ENCODE data around the gene RMDN2.

Gene RMDN2

DNA sequence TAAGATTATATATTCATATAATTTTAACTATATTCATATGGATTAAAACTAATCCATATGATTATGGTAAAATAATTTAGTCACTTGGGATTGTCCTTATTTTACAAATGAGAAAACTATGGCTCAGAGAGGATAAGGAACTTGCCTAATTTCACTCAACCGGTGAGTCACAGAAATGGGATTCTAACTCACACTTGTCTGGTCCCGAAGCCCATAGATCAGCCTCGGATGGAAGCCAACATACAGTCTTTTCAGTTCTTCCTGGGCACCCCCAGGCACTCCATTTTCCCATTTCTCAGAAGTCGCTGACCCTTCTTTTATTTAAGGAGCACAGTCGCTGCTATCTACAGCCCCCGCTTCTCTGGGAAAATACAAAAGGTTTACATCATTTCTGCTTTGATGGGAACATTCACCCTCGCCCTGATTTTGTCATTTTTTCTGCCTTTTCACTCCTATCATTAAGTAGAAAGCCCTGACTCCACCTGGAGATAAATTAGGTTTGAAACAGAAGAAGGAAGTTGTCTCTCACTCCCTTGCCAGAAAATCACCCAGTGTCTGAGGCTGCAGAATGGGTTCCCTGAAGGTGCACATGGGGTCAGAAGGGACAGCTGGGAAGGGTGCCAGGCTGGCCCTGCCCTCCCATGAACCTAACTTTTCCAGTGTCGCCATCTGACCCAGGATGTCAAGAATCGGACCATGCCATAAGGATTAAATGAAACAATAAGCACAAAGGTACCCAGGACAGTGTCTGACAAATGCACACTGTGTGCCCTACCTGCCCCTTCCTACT lies 114.2 kb downstream of the RMDN2 start:
- no peak for DNase-seq (ENCODE audit: low read depth)

DNA sequence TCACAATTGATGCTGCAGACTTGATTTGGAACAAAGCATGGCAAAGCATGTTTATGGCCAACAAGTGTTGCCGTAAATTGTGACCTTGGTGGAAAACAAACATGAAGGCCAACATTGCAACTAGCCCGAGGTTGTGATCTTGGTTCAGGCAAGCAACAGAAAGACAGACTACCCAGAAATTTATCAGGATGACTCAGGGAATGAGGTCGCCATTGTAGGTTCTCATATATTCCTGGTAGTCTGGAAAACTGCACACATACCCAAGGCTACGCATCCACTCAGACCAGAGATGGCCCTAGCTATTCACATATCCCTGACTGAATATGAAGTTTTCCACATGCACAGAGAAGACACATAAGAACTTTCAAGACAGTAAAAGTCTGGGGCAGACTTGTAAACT lies 120.7 kb downstream of the RMDN2 start:
- no peak for DNase-seq (ENCODE audit: low read depth)

DNA sequence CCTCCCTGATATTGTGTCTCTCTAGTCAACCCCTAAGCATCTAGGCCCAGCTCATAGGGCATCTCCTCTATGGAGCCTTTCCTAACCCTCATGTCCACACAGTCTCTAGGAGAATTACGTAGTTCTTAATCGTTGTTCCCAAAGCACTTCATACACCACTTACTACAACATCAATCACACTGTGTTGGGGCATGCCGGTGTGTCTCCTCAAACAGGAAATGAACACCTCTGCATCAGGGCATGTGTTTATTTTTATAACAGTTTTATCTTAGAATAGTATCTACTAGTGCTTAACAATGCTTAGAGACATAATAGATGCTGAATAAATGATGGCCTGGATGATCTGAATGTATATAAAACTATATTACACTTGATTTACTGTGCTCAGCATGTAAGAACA lies 131.1 kb downstream of the RMDN2 start:
- DNase-seq (ENCODE audit: low read depth) = no peak

DNA sequence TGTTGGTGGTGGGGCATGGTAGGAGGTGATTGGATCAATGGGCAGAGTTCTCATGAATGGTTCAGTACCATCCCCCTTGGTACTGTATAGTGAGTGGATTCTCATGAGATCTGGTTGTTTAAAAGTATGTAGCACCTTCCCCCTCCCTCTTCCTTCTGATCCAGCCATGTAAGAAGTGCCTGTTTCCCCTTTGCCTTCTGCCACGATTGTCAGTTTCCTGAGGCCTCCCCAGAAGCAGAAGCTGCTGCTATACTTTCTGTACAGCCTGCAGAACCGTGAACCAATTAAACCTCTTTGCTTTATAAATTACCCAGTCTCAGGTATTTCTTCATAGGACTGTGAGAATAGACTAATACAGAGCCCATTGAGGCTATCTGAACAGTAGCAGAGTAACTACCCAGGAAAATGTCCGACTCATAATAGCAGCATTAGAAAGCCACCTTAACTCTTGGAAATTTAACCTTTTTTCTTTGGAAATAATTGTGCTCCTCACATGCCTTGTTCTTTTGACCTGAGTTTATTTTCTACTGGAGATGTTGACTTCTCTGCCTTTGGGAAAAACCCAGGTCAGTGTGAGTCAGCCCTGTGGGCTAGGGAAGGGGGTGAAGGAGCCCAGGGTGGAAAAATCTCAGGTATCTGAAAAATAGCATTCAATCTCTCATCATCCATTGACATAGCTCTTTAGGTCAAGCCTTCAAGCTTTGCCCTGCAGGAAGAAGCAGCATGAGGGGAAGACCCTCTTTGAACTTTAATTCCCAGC lies 132.7 kb downstream of the RMDN2 start:
- no peak for DNase-seq (ENCODE audit: low read depth)

DNA sequence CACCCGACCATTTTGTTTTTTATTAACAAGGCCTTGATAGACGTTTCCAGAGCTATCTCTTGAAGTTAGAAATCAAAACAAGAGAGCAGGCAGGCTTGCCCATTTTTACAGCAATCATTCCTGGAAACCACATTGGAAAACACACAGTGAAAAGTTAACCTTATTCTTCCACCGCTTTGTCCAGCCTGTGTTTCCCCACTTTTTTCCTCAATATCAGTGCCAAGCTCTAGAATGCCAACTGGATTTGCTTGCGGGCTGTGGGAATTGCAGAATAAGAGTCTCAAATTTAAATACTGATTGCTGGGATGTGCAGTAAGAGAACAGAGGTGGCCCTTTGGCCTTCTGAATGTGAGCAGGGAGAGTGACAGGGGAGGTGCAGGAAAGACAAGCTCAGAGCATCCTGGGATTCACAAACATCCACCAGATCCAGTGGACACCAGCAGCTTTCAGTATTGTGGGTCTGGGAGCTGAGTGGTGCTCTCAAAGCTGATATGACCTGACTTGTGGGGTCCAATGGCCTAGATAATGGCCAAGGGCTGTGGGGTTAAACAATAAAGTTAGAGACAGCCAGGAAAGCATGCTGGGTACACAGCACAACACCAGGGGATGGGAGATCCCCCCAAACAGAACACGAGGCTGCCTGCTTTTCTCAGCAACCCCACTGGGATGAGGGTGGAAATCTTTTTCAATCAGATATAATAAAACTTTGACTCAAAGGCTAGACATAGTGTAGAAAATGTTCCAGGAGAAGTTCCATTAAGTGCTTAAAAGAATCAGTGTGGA lies 135.3 kb downstream of the RMDN2 start:
- no peak for DNase-seq (ENCODE audit: low read depth)

DNA sequence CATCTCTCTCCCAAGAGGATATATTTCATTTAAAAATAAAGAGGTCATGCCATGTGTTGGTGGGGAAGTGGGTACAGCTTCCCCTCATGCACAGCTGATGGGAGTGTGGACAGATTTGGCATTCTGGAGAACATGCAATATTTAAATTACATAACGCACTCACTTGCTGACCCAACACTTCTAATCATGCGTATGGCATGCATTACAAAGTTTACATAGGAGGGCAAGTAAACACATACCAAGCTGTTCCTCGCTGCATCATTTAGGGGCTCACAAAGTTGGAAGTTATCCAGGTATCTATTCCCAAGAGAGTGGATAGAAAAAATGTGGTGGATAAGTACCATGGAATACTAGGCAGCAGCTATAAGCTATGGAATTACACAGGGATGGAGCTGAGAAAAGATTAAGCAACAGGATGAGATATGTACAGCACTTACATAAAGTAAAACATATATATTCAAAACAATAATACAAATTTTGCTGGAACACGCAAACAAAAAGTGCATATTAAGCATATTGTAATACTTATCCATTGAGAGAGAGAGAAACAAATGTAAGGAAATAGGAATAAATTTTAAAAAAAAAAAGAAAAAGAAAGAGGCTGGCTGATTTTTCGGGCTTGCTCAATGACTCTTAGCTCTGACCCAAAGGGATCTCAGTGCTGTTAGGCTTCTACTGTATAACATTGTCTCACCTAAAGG lies 139.9 kb downstream of the RMDN2 start:
- DNase-seq (ENCODE audit: low read depth) = no peak

DNA sequence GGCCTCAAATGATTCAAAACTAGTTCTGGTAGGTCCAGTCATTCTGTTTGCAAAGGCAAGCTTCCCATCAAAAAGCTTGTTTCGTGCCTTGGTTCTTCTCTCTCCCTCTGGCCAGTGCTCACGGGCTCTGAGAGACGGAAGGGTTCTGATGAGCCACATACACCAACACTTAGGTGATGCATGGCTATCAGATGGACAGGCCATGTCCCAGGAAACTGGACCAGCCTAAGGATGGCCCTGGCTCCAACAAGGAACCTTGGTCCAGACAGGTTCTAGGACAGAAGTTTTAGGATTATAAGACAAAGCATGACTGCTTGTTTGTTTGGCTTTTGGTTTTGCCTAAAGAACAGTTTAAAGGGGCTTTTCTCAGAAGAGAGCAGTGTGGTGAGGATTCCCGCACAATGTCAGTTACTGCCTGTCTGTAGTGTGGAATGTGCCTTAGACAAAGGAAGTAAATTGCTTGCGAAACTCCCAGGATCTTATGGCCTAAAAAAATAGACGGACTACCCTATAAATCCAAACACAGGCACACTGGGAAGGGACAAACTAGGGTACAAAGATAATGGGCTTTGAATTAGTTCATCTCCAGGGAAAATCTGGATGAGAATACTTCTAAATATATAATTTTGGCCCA lies 140.5 kb downstream of the RMDN2 start:
- no peak for DNase-seq (ENCODE audit: low read depth)

DNA sequence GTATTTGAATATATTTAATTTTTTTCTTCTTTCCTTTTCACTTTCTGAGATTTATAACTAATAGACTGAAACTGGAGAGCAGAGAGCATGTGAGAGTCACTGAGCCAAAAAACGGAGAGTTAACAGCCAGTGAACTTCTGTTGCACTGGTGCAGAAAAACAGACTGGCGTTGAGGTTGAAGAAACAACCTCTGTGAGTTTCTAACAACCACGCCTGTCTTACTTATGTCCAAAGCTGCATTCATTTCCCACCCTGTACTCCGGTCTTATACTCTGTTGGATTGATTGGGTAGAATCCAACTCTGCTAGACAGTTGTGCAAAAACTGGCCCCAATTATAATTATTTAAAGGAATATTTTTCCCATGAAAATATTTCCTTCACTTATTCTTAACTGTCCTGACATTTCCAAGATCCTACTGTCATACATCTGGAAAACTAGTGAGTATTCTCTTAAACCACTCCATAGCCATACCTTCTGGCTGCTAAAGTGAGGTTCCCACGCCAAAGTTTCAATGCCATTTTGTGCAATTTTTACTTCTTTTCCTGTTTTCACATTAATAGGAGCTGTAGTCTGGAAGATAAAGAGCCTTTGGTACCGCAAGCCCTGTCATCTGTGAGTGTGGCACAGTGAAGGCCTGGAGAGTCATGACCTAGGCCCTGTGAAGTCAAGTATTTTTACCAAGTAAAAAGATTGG lies 141.5 kb downstream of the RMDN2 start:
- no peak for DNase-seq (ENCODE audit: low read depth)

Data from HS-27A (cell line).